ENCODE measurements around the gene ROBO3.

The ROBO3 gene

GRCh38 chr11:124920356-124920755 lies 55.1 kb downstream of the ROBO3 start:
- DNase-seq (ENCODE audit: low read depth, low spot score), result no peak

DNA sequence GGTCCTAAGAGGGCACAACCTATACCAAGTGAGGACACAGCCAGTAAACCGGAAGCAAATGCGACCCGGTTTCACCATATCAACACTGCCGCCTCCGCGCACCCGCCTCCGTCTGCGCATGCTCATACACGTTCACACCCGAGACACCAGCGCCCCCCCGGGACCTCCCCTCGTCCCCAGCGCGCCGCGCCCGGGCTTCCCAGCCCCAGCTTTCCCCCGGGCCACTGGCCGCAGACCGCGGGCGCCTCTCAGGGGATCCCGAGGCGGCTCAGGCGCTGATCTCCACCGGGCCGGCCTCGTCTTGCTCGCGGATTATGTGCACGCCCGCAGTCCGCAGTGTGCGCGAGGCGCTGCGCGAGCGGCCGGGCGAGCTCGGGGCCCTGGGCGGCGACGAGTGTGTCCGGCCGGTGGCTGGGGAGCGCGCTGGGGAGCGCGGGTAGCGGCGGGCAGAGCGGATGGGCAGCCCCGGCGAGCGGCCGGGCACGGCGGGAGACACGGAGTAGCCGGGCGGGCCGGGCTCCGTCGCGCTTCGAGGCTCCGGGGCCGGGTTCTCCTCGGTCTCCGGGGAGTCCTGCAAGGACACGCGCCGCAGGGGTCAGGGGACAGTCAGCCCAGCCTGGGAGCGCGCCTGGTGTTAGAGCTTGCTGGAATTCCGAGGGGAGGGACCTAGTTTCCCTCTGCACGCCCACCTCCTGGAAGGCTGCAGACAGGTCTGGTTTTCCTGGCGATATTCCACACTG lies 55.8 kb downstream of the ROBO3 start:
- no peak for DNase-seq (ENCODE audit: low read depth, low spot score)

- no peak for DNase-seq (ENCODE audit: low read depth, low spot score)
These were observed 57.6 kb downstream of the ROBO3 start for GRCh38 chr11:124922831-124923230.

DNA sequence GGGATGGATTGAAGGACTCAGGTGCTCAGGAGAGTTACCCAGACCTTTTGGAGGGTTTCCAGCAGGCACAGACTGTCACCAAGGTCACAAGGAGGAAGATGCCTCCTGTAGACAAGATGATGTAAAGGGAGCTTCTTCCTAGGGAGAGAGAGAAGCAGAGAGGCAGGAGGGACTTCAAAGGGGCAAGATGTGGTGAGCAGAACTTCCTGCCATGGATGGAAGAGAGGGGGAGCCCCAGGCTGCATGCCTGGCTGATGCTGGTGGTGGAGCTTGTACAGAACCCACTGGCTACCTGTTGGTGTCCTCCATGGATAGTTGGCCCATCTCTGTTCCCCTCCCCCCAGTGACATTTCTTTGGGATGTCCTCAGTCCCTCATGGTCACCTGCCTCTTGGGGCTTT lies 58.1 kb downstream of the ROBO3 start:
- DNase-seq (ENCODE audit: low read depth, low spot score), result no peak

- no peak for DNase-seq (ENCODE audit: low read depth, low spot score)
These were observed 63.9 kb downstream of the ROBO3 start for GRCh38 chr11:124928942-124929665.

DNA sequence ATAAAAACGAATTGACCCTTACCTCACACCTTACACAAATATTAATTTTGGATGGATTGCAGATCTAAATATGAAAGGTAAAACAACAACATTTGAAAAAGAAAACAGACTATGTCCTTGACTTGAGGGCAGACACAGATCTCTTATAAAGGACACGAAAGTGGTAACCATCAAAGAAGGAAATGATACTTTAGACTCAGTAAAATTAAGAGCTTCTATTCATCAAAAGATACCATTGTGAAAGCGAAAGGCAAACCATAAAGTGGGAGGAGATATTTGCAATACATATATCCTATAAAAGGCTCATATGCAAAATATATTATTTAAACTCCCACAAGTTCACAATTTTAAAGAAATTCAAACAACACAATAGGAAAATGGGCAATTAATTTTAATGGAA lies 65.6 kb downstream of the ROBO3 start:
- no peak for DNase-seq (ENCODE audit: low read depth, low spot score)

Measured in smooth muscle cell of the brain vasculature (primary cell).